Measurements from ENCODE around the gene TSPAN13.

DNA sequence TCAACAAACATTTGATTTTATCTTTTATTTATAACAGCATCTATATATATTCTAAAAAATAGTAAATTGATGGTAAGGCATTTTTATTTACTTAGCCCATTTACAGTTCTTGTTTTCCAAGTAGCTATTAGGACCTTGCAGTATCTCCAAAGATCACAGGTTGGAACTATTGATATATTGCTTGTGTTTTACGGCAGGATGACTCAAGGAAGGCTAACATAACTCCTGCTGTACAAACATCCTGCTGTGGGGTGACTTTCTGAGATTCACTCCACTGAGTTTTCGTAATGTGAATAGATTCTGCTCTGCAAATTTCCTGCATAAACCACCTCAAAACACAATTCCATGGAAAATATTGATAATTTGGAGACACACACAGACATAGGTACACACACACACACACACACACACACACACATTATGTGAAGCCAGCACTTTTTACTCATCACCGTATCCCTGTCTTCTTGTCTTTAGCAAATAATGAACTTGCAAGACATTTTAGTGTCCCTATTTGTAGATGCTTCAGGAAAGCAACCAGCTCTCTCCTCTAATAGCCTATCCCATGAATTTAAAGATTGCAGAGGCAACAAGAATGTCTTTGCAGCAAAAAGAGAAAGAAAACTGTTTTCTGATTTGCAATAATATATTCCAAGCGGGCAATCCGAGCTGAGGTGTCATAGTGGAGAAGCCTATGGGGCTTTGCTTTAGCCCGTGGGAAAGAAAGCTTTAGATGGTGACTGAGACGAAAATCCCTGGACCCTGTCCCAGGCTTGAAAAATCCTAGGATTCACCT is 50.5 kb downstream of the TSPAN13 start:
- TF ChIP-seq, protein P1, sequence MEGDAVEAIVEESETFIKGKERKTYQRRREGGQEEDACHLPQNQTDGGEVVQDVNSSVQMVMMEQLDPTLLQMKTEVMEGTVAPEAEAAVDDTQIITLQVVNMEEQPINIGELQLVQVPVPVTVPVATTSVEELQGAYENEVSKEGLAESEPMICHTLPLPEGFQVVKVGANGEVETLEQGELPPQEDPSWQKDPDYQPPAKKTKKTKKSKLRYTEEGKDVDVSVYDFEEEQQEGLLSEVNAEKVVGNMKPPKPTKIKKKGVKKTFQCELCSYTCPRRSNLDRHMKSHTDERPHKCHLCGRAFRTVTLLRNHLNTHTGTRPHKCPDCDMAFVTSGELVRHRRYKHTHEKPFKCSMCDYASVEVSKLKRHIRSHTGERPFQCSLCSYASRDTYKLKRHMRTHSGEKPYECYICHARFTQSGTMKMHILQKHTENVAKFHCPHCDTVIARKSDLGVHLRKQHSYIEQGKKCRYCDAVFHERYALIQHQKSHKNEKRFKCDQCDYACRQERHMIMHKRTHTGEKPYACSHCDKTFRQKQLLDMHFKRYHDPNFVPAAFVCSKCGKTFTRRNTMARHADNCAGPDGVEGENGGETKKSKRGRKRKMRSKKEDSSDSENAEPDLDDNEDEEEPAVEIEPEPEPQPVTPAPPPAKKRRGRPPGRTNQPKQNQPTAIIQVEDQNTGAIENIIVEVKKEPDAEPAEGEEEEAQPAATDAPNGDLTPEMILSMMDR (optimal IDR thresholded peaks at IDR 0.05 in 1 of 3, IDR thresholded peaks at IDR 0.05 in 1 of 3, conservative IDR thresholded peaks at IDR 0.05 in 1 of 3; ENCODE audit: extremely low read depth in 1 of 3, insufficient read depth in 2 of 3, low read length in 3 of 3) = no peak
- TF ChIP-seq EZH2 (IDR thresholded peaks at IDR 0.05; ENCODE audit: low read length) = no peak
